ENCODE measurements around the gene LTB4R2. TPM values are rescaled to one million over a fixed set of nuclear protein-coding genes. Genes with fewer than 3 reads are reported as not detected.

The LTB4R2 gene
- total RNA-seq, 1 donor from 2014 or later, result 3.2 TPM

DNA sequence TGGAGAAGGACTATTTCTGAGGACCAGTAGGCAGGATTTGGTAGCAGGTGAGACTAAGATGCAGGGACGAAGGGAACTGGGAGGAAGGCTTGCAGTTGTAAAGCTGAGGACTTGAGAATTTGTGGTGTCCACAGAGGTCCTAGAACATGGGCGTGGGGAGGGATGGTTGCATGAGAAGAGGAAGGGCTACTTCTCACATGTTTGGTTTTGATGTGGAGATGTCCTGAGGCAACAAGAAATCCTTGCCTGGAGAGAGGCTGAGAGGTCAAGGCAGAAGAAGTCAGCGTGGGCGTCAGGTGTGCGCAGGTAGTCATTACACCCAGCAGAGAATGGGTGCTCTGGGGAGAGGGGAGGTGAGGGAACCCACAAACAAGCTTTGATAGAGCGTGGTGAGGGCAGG, 32.9 kb upstream of the LTB4R2 start:
- no peak for DNase-seq (ENCODE audit: low read depth)

DNA sequence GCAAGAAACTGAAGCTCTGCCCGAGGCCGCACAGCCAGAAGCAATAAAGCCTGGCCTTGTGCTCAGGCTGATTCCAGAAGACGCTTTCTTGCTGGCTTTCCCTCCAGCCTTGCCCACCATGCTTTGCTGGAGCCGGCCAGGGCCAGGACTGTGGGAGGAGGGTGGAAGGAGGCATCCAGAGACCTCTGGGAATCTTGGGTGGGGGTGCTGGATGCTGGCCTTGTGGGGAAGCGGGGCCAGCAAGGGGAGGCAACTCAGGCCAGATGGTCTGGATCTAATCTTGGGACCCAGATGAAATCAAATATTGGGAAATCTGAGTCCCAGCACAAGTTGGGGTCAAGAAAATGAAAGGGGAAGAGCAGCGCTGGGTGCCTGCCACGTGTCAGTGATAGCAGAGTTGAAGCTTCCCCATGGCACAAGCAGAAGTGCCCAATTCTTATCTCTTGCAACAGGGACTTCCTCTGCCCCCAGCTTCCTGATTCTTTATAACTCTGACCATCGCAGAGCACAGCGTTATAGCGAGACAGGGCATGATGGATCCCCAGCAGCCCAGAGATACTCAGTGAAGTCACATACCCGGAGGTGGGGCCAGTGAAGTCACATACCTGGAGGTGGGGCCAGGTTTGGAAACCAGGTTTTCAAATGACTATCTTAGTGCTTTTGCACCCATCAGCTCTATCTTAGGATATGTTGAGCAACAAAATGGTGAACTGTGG, 32.2 kb upstream of the LTB4R2 start:
- DNase-seq (ENCODE audit: low read depth), result no peak

DNA sequence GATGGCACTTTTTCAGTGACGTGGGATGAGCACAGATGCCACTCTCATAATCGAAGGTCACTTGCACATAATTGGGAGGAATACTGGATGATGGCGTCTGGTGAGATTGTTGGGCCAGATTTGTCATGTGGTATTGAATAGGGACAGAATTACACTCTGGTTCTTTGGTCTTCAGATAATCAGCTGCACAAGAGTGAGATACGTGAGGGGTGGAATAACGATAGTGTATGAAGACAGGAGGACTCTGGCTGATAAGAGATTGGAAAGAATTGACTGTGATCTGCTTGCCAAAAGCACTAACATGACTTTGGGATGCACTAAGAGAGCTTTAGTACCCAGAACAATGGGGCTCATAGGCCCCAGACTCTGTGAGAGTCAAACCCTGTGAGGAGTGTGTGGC, 31.5 kb upstream of the LTB4R2 start:
- no peak for DNase-seq (ENCODE audit: low read depth)

DNA sequence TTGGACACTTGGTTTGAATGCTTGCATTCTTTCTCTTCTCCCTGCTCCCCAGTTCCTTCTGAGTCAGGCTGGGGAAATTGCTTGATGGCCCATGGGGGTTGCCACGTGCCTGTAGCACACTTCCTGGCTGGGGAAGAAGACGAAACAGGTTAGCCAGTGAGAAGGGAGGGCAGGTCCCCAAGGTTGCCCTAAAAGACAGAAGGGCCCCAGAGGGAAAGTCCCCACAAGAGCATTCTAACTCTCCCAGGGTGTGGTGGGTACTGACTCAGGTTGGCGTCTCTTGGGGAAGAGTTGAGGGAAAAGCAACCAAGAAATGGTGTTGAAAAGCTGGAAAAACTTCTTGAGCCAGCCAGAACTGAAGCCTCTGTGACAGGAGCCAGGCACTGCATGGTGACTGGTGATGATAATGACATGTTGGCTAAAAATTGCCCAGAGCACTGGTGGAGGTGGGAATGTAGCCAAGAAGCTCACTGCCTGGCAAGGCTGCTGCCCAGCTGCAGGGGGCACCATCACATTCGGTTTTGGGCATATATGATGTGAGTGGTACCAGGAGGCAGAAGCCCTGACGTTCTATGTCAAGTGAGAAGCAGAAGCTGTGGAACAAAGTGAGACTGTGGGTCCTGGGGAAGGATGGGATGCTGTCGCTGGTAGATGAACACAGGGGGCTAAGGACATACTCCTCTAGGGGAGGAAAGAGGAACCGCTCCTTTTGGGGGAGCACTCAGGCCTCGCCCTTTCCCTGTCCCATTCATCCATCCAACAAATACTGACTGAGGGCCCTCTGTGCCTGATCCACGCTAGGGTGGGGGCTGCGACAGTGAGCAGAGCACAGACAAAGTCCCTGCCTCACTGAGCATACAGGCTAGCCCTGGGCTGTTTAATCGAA, 30.4 kb upstream of the LTB4R2 start:
- DNase-seq (ENCODE audit: low read depth), result peak; percentile 47

DNA sequence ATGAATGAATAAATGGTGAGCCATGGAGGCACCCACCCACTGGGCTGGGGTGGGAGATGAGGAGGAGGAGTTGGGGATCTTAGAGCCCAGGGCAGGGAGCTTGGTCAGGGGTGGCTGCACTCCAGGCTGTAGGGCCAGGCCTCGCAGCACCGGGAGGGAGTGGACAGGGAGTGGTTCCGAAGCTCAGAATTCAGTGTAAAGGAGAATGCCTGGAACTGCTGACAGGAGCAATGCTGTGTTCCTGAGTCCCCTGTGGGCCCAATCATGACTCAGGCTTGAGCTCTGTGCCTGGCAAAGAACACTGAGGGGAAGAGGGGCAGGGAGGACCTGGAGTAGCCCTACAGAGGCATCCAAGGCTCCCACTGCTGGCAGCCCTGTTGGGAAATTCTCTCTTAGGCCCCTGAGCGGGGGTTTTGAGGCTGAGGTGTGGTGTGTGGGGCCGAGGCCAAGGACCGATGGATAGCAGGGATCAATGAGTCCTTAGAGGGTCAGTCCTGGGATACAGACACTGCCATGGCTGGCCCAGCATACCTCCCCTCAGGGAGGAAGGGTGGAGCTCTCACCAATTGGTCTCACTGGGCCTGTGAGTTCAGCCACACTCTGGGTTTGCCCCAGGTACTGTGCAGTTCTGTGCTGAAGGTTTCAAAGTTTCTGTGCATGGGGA, 29.0 kb upstream of the LTB4R2 start:
- DNase-seq (ENCODE audit: low read depth), result no peak

DNA sequence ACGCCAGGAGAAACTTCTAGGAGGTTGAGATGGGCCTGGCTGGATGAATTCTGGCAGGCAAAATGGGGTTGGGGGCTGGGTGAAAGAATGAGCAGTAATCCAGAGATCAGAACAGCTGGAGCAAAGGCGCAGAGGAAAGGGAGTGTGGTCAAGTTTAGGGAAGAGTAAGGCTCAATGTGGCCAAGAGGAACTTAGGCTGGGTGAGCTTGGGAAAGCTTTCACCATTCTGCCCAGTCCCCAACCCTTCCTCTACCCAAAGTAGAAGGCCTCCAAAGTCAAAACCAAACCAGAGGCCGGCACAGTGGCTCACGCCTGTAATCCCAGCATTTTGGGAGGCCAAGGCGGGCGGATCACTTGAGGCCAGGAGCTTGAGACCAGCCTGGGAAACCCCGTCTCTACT, 28.3 kb upstream of the LTB4R2 start:
- no peak for DNase-seq (ENCODE audit: low read depth)

DNA sequence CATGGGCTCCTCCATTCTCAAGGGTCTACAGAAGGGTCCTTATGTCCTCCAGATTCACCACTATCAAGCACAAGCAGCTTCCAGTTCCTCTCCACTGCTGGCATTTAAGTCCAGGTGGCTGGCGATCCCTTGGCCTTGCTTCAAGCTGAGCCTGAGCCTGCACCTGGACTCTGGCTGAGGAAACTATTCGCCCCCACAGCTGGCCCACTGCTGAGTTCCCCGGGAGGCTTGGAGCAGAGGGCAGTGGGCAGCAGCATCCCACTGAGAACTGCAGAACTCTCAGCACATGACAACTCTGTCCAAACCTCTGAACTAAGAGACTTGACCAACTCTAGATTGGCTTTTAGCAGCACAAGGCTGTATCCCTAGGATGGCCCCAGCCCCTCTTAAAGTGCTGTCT, 27.2 kb upstream of the LTB4R2 start:
- DNase-seq (ENCODE audit: low read depth), result no peak

DNA sequence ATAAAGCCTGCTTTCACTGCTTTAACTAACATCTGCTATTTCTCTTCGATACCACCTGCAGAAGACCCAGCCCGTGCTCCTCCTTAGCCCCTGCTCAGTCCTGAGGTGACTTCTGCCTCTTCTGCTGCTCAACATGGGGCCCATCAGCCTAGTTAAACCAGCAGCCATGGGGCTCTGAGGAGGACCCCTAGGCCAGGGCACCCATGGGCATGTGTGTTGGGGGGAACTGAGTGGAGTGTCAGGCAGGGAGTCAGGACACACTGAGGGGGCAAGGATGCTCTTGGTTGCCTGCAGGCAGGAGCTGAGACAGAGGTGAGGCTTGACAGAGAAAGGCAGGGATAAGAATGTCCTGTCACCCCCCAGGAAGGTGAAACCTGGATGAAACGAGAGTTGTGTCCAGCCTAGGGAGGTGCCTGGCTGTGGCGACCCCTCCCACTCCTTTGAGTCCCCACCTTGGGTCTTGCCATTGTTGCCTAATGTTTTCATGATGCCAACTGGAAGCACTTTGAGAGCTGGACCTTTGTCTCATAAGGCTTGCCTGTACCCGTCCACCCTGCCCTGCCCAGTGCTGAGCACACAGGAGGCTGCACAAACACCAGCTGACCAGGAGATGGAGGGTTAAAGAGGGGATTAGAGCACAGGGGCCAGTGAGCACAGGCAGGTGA, 26.0 kb upstream of the LTB4R2 start:
- DNase-seq (ENCODE audit: low read depth), result no peak

DNA sequence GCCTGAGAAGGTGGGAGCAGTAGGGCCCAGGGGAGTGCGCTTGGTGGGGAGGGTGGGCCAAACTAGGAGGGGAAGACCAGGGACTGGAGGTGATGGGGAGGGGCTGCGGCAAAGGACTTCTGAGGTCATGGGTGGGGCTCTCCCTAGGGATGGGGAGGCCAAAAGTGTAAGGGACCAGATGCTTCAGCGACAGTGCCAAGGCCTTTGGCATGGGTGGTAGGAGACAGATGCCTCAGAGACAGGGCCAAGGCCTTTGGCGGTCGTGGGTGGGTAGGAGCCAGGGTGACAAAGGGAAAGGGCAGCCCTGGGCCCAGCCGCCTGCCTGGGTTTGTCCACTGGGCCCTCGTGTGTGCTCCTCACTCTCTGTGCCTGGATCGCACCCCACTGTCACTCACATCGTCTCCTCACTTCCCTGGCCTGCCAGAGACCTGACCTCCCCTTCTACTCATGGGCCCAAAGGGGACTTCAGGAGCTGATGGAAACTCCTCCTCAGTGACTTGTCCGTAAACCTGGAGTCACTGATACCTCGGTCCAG, 25.4 kb upstream of the LTB4R2 start:
- DNase-seq (ENCODE audit: low read depth), result no peak

DNA sequence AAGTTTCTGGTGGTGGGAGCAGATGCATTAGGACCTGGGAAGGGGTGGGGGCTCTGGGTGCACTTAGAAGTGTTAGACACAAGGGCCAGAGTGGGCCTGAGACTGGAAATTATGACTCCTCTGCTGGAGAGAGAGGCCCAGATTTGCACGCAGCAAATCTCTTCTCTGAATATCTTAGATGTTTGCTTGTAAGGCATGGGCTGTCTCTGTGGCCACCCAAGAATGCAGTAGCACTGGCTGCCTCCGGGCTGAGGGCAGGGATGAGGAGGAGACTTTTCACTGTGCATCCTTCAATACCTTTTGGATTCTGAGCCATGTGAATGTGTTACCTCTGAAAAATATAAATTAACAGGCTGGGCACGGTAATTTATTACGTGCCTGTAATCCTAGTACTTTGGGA, 24.6 kb upstream of the LTB4R2 start:
- DNase-seq (ENCODE audit: low read depth), result no peak

DNA sequence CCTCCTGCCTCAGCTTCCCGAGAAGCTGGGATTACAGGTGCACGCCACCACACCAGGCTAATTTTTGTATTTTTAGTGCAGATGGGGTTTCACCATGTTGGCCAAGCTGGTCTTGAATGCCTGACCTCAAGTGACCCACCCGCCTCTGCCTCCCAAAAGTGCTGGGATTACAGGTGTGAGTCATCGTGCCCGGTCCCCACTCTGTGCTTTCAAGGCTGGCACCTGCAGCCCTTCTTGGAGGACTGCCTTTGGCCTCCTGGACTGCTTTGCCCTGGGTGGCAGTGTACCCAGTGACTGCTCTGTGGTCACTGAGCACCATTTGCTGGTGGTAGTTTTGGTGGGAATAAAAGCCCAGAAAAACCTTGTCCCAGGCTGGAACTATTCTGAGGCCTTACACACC, 22.9 kb upstream of the LTB4R2 start:
- DNase-seq (ENCODE audit: low read depth), result no peak

DNA sequence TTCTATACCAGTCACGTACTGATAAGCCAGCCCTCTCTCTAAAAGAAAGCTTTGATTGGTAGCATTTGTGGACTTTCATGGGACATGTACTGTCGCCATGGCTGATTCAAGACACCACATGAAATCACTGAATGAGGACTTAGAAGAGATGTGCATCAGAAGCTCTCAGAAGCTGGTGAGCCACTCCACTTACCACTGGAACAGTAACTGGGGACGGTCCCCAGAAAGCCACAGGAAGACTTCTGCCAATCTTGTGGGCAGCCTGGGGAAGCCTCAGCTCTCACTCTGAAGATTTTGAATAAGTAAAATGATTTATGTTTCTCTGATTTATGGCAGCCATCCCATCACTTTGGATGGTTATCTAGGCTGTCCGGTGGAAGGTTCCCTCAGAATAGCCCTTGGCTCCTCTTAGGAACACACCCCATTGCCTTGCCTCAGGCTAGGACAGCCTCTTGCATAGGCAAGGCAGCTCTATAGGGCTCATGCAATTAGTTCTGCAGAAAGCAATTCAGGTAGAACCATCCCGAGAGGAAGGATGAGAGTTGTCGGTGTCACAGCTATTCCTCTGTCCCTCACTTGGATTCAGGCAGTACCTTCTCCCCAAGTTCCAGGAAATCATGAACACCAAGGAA, 20.2 kb upstream of the LTB4R2 start:
- DNase-seq (ENCODE audit: low read depth), result no peak

DNA sequence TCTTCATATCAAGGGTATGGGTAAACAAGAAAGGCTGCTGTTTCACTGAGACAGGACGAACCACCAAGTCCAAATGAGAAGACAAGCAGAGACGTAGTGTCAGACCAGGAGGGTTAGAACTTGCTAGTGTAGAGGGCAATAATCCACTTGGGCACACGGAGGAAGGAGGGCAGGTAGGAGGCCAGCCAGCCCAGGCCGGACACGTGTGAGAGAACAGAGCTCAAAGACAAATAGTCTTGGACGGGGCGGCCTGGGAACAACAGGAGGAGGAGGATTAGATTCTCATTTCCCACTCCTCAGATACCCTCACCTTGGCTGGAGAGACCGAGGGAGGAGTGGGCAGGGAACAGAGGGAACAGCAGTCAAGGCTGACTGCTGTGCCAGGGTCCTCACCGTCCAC, 19.2 kb upstream of the LTB4R2 start:
- DNase-seq (ENCODE audit: low read depth), result no peak

DNA sequence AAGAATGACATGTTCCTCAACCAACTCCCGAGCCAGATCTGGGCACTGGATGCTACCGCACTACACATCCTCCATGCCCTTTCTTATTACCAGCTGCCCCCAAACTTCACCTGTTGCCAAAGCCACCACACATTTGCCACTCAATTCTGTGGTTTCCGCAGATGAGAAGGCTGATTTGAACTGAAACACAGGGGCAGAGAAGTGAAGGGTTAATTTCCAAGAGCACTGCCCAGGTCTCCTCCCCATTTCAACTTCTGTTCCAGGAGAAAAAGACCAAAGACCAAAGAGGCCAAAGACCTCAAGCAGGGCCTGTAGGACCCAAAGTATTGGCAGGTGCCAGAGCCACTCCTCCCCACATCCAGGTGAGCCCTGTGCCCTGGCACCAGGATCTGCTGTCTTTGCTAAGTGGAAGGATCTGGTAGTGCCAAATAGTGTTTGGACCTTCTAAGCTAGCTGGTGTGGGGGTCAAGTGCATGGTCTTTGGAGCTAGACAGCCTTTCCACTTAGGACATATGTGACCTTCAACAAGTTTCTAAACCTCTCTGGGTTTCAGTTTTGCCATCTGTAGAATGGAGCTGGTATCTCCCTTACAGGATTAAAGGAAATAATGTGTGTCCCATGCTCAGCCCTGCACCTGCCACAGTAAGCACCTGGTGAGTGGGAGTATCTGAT, 18.4 kb upstream of the LTB4R2 start:
- no peak for DNase-seq (ENCODE audit: low read depth)

DNA sequence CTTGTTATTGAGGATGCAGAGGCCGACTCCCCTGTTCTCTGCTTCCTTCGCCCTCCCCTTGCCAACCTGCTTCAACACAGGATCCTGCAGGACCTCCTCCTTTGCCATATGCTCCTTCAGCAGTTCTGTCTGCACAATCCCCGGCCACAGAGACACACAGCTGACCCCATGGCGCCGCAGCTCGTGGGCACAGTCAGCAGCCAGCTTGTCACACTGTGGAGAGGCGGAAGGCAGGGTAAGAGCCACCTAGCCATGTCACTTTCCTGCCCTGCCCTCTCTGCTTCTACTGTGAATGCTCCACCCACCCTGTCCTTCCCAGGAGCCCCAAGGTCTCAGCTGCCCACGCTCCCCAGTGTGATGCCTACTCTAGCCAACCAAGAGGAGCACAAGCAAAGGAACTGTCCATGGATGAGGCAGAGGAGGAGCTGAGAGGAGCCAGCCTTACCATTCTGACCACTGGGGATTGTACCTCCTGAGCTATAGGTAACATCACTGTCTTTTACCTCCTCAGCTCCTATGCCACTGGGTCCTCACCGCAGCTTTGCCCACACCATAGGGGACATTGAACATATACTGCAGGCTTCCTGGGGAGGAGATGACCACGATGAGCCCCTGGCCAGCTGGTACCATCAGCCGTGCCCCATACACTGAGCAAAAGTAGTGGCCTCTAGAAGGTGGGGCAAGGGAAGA, 17.7 kb upstream of the LTB4R2 start:
- DNase-seq (ENCODE audit: low read depth), result no peak

DNA sequence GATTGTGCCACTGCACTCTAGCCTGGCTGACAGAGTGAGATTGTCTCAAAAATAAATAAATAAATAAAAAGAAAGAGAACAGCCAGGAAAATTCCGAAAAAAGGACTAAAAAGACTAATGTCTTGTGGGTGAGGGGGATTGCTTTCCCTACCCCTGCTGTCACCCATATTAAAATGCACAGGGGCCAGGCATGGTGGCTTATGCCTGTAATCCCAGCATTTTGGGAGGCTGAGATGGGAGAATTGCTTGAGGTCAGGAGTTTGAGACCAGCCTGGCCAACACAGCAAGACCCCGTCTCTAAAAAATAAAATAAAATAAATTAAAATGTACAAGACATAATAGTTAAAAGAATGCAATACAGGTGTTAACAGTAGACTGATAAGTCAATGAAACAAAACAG, 16.4 kb upstream of the LTB4R2 start:
- no peak for DNase-seq (ENCODE audit: low read depth)

DNA sequence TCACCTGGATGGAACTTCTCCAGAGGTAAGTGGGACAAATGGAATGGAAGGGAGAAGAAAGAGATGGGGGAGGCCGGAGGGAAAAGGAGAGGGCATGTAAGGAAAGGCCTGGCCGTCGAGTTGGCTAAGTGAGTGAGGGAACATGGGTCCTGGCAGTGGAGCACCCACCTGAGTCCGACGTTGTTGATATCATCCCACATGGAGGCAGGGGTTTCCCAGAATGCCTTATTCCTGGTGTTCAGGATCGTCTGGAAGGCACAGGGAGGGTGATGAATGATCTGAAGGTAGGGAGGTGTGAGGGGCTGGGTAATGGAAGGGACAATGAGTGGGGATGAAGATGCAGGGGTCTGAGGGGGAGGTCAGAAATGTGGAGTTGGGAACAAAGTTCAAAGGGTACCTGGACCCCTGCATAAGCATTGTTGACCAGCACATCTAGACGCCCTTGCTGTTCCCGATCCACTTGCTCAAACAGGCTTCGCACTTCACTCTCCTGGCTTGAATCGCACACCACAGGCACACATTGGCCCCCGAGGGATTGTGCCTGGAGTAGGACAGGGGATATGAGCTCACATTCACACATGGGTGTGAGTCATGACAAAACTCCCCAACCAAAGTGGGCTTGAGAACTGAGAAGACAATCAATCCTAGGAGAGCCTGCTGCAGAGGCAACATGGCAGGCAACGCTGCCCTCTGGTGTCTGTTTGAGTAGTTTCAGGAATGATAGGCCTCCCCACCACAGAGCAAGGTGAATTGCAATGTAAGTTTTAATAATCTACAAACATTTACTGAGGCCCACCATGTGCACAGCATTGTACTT, 13.4 kb upstream of the LTB4R2 start:
- peak; percentile 89 for DNase-seq (ENCODE audit: low read depth)

DNA sequence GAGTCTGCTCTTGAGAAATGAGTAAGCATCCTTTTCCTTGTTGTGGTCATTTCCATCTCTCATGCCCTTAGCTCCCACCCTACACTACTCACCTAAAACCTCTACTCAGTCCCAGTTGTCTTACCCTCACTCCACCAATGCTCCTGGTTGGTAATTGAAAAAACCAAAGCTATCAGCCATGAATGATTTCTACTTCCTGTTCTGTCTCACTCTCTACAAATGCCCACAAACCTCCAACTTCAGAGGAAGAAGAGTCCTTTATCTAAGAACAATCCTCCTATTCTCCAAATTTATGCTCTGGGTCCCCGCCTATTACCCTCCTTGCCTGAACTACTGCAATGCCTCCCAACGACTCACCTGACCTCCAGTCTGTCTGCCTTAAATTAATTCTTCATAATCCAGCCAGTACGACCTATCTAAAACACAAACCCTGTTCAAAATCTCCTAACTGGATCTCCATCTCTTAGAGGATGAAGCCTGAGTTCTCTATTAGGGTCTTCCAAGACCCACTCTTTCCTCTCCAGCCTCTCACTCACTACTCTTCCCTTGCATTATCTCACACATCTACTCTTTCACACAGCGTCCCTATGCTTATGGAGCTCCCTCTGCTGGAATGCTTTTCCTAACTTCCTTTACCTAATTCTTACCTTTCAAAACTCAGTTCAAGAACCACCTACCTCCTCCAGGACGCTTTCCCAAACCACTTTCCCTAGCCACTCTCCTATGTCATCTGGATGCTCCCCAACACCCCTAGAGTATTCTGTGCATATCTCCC, 12.6 kb upstream of the LTB4R2 start:
- no peak for DNase-seq (ENCODE audit: low read depth)
